Body of pancreas (tissue), 4 donors: ENCODE data around the gene CSTB.

Source experiments
- POLR2A ChIP-seq, 3 donors: fragments of 450-650 bp; IDR thresholded peaks; one replicate each; pipeline ENCODE4 v1.6.1; 2016; ENCODE audit warnings: antibody characterized with exemption in 3 of 3, mild to moderate bottlenecking in 2 of 3
- TF ChIP-seq, protein P1 (sequence below), 7 experiments: fragments of 450-650 bp in 4 of 7; fragments of 200-600 bp in 3 of 7; sonication (generic) in 3 of 7; IDR thresholded peaks; one replicate each; pipeline ENCODE4 v1.5.1; 2016 to 2019; ENCODE audit warnings: antibody characterized with exemption in 7 of 7

DNA sequence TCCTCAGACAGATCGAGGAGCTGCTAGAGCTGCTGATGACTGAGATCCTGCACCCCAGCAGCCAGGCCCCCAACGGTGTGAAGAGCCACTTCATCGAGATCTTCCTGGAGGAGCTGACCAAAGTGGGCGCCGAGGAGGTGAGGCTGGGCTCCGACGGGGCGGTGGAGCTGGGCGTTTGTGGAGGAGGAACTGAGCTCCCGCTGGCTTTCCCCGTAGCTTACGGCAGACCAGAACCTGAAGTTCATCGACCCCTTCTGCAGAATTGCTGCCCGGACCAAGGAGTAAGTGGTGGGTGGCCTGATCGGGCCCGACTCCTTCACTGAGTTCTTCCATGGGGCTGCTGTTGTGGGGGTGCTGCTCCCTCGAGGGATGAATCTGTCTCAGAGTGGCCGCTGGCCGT lies 21.3 kb upstream of the CSTB start:
- TF ChIP-seq, protein P1, sequence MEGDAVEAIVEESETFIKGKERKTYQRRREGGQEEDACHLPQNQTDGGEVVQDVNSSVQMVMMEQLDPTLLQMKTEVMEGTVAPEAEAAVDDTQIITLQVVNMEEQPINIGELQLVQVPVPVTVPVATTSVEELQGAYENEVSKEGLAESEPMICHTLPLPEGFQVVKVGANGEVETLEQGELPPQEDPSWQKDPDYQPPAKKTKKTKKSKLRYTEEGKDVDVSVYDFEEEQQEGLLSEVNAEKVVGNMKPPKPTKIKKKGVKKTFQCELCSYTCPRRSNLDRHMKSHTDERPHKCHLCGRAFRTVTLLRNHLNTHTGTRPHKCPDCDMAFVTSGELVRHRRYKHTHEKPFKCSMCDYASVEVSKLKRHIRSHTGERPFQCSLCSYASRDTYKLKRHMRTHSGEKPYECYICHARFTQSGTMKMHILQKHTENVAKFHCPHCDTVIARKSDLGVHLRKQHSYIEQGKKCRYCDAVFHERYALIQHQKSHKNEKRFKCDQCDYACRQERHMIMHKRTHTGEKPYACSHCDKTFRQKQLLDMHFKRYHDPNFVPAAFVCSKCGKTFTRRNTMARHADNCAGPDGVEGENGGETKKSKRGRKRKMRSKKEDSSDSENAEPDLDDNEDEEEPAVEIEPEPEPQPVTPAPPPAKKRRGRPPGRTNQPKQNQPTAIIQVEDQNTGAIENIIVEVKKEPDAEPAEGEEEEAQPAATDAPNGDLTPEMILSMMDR (IDR thresholded peaks at IDR 0.05) = no peak
- no peak for TF ChIP-seq POLR2A (IDR thresholded peaks at IDR 0.05)
